HFF-Myc (cell line): ENCODE measurements around the gene UMAD1.

Source experiments
- DNase-seq: peaks from one replicate; pipeline ENCODE4 v3.0.0-alpha.2; 2011; ENCODE audit warnings: low read depth; ENCODE audit errors: extremely low read depth
- H3K4me3 ChIP-seq: replicated peaks from 2 replicates; pipeline ENCODE4 v1.5.1; 2011; ENCODE audit warnings: low read depth, mild to moderate bottlenecking, control low read depth, low read length
- TF ChIP-seq, protein P1 (sequence below): IDR thresholded peaks from 2 replicates; pipeline ENCODE4 v1.5.1; 2012; ENCODE audit warnings: mild to moderate bottlenecking, low read depth, low read length, control low read depth; ENCODE audit errors: missing control alignments

UMAD1 gene

GRCh38 chr7:7732621-7733281, 92.2 kb downstream of the UMAD1 start:
- no peak overlapping the region for H3K4me3 ChIP-seq
- TF ChIP-seq, protein P1, sequence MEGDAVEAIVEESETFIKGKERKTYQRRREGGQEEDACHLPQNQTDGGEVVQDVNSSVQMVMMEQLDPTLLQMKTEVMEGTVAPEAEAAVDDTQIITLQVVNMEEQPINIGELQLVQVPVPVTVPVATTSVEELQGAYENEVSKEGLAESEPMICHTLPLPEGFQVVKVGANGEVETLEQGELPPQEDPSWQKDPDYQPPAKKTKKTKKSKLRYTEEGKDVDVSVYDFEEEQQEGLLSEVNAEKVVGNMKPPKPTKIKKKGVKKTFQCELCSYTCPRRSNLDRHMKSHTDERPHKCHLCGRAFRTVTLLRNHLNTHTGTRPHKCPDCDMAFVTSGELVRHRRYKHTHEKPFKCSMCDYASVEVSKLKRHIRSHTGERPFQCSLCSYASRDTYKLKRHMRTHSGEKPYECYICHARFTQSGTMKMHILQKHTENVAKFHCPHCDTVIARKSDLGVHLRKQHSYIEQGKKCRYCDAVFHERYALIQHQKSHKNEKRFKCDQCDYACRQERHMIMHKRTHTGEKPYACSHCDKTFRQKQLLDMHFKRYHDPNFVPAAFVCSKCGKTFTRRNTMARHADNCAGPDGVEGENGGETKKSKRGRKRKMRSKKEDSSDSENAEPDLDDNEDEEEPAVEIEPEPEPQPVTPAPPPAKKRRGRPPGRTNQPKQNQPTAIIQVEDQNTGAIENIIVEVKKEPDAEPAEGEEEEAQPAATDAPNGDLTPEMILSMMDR = no peak
- peak; percentile 20 for DNase-seq

- TF ChIP-seq, protein P1 = no peak
- H3K4me3 ChIP-seq = no peak overlapping the region
- DNase-seq = no peak
Measured at GRCh38 chr7:7736671-7737070, 96.1 kb downstream of the UMAD1 start.

DNA sequence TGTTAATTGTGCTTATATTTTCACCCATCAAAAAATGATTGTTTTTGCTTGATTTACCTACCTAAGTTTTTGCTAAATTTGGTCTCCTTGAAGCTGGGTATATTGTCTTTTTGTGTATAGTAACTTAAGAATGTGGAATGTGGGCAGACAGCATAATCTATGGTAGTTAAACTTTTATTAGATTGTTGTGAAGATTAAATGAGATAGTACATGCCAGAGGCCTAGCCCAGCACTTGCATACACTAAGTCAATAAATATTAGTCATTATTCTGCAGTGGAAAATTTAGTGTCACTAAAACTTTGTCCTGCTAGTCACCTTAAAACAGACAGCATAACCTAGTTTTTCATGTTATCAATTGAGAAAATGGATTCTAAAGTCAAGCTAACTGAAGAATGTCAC, 97.1 kb downstream of the UMAD1 start:
- H3K4me3 ChIP-seq = no peak overlapping the region
- DNase-seq = no peak
- TF ChIP-seq, protein P1 = no peak

DNA sequence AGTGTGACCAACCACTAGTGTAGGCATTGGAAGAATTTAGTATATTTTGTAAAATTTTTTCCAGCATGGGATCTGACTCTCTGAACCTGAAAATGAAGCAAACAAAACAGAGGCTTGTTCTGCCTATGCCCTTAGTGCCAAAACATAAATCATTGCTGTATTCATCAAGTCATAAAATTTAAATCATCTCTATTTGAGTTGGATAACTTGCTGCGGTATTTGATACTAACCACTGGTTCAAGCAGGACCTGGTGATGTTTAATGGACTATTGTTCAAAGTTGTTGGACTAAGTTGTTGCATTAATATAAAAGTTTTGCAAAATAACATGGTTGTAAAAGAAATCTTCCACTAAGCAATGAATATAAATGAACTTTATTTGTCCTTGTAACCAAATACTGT, 97.6 kb downstream of the UMAD1 start:
- H3K4me3 ChIP-seq = no peak overlapping the region
- no peak for DNase-seq
- TF ChIP-seq, protein P1 = no peak

- DNase-seq = no peak
- TF ChIP-seq, protein P1 = no peak
- H3K4me3 ChIP-seq = no peak overlapping the region
Measured at GRCh38 chr7:7738622-7739021, 98.1 kb downstream of the UMAD1 start.

GRCh38 chr7:7739204-7740036, 98.9 kb downstream of the UMAD1 start:
- TF ChIP-seq, protein P1 = no peak
- no peak for DNase-seq
- H3K4me3 ChIP-seq = no peak overlapping the region
